AG10803 (cell line): ENCODE data around the gene ADD3.

ENCODE experiments used
- DNase-seq: peaks from one replicate; pipeline ENCODE4 v3.0.0; 2010; ENCODE audit warnings: low read depth
- H3K4me3 ChIP-seq: 2 replicates; pipeline ENCODE4 v1.5.1; 2011; ENCODE audit warnings: mild to moderate bottlenecking, low read length, control low read depth
- TF ChIP-seq, protein P1 (sequence below): conservative IDR thresholded peaks from 2 replicates; pipeline ENCODE4 v1.5.1; 2011; ENCODE audit warnings: mild to moderate bottlenecking, low read length, control low read depth, inconsistent platforms

Gene ADD3

DNA sequence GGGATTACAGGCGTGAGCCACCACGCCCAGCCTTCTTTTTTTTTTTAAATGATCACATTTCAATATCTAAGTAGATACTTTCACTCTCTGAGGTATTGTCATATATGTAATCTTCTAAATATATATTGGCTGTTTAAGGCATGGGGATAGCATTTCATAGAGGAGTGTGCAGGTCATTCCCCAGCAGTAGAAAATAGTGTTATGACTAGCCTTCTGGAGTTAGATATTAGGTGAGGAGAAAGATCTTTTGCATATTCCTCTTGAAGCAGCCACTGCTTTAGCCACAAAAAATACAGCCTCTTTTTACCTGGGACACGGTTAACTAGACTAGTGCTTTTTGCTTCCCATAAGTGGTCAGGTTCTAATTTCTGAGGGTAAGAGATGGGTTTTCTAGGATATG, 28.9 kb downstream of the ADD3 start:
- TF ChIP-seq, protein P1, sequence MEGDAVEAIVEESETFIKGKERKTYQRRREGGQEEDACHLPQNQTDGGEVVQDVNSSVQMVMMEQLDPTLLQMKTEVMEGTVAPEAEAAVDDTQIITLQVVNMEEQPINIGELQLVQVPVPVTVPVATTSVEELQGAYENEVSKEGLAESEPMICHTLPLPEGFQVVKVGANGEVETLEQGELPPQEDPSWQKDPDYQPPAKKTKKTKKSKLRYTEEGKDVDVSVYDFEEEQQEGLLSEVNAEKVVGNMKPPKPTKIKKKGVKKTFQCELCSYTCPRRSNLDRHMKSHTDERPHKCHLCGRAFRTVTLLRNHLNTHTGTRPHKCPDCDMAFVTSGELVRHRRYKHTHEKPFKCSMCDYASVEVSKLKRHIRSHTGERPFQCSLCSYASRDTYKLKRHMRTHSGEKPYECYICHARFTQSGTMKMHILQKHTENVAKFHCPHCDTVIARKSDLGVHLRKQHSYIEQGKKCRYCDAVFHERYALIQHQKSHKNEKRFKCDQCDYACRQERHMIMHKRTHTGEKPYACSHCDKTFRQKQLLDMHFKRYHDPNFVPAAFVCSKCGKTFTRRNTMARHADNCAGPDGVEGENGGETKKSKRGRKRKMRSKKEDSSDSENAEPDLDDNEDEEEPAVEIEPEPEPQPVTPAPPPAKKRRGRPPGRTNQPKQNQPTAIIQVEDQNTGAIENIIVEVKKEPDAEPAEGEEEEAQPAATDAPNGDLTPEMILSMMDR, result no peak
- DNase-seq, result no peak
- H3K4me3 ChIP-seq, result no peak overlapping the region

DNA sequence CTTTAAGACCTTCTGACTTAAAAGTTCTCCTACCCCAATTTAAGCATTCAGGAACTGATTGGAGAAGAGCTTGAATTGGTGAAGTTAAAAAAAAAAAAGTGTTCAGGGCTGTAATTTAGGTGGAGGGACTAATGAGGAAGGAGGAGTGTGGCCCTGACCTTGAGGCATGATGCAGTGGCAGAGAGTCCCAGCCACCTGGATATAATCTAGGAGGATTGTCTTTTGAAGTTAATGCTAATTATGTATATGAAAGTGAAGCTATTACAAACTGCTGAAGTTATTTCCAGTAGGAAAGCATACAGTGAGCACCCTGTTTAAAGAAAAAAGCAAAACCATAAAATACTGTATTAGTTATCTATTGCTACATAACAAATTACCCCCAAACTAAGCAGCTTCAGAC, 31.5 kb downstream of the ADD3 start:
- no peak overlapping the region for H3K4me3 ChIP-seq
- TF ChIP-seq, protein P1, result no peak
- no peak for DNase-seq

DNA sequence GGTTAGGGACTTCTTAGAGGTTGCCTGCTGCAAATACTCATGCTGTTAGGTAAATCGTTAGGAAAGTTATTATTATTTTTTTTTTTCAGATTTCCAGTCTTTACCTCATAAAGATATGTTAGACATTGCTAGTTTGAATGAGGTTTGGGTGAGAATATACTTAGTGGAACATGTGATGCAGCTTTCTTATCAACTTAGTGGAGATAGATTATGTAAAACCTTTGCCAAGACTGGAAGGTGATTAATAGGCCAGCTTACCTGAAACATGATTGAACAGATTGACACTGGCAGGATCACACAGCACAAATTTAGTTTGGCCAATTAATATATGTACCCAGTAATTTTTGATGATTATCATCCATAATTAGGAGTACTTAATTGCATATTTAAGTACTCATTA, 32.3 kb downstream of the ADD3 start:
- H3K4me3 ChIP-seq, result no peak overlapping the region
- no peak for DNase-seq
- TF ChIP-seq, protein P1, result no peak

DNA sequence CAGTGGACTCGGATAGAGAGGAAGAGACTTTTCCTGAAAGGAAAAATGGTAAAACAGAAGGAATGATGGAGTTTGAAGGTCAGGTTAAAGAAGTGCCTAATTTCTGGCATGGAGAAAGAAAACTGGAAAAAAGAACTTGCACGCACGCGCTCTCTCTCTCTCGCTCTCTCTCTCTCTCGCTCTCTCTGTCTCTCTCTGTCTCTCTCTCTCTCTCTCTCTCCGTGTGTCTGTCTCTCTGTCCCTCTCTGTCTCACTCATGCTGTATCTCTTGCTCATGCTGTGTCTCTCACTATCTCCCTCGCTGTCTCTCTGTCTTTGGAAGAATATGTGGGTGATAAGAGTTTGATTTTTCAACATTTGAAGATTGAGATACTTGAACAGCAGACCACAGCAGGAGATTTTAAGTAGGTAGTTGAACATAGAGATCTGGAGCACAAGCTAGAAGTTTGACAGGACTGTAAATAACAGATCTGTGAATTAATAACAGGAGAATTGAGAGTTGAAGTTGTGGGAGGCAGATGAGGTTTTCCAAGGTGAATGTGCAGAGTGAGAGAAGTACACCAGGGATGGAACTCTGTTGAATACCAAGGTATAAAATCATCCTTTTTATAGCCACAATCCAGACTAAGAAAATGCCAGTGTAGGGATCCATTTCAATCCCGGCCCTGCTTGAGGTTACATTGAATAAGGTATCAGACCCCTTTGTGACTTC, 33.1 kb downstream of the ADD3 start:
- DNase-seq, result no peak
- no peak overlapping the region for H3K4me3 ChIP-seq
- TF ChIP-seq, protein P1, result no peak

DNA sequence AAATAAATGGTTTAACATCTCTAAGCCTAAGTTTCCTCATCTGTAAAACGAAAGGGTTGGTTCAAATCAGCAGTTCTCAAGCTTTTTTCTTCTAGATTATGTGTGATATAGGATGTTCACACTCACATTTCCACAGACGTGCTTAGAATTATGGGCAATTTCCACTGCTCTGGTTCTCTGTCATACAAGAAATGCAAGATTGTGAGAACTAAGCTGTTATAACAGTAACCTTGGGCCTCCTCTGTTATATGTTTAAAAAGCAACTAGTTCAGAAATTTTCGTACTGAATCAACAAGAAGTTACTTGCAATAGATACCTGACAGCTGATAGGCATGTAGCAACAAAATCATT, 33.7 kb downstream of the ADD3 start:
- no peak overlapping the region for H3K4me3 ChIP-seq
- TF ChIP-seq, protein P1, result no peak
- no peak for DNase-seq

DNA sequence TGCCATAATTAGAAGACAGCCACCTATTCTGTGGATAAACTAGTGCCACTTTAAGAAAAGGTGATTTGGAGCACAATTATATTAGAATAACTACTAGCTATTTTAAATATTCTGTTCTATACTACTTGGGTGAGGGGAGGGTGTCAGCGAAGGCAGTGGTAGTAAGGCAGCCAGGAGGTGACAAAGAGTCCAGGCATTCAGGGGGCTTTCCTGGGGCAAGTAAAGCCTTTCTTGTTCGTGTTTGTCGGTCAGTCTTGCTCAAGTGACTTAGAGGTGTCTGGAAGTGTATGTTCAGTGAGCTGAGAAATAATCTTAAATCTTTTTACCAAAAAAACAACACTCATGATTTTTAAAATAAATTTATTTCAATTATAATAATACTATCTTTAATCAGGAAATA, 34.4 kb downstream of the ADD3 start:
- TF ChIP-seq, protein P1, result no peak
- no peak for DNase-seq
- H3K4me3 ChIP-seq, result no peak overlapping the region

DNA sequence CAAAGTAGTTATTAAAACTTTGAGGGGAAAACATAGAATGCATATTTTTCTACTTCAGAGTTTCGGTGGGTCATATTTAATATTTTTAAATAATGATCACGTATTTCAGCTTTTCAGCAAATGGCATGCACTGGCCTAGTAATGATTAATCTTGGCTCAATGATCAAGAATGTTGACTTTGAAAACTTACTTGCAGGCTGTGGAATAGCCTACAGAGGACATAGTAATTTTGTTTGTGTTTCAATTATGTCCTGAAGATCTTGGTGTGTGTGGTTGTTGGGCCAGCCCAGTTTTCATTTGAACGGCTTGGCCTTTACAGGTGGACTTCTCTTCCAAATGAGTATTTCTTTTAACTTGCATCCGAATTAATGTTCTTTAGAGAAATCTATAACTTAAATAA, 35.1 kb downstream of the ADD3 start:
- TF ChIP-seq, protein P1, result no peak
- no peak for DNase-seq
- no peak overlapping the region for H3K4me3 ChIP-seq
